Upper lobe of right lung (tissue), 1 donor: ENCODE measurements around the gene KLHL22. TPM values are rescaled to one million over a fixed set of nuclear protein-coding genes. Genes with fewer than 3 reads are reported as not detected.

Source experiments
- ATAC-seq: fragments of 200-7000 bp; cut with Tn5 transposase; one replicate; pipeline ENCODE4 v1.9.1; 2020; ENCODE audit warnings: mild to moderate bottlenecking, moderate library complexity
- DNase-seq: peaks from one replicate; pipeline ENCODE4 v3.0.0-alpha.2; 2020
- H3K27ac ChIP-seq: fragments of 200-600 bp; one replicate; pipeline ENCODE4 v1.8.0; 2022
- H3K27me3 ChIP-seq: fragments of 200-600 bp; one replicate; pipeline ENCODE4 v1.8.0; 2022; ENCODE audit warnings: mild to moderate bottlenecking
- H3K36me3 ChIP-seq: fragments of 200-600 bp; one replicate; pipeline ENCODE4 v1.8.0; 2022
- H3K4me1 ChIP-seq: fragments of 200-600 bp; one replicate; pipeline ENCODE4 v1.8.0; 2022
- H3K4me3 ChIP-seq: fragments of 200-600 bp; one replicate; pipeline ENCODE4 v1.8.0; 2022; ENCODE audit warnings: mild to moderate bottlenecking
- H3K9me3 ChIP-seq: fragments of 200-600 bp; one replicate; pipeline ENCODE4 v1.8.0; 2022
- intact Hi-C: fragments of 100-400 bp; cut with DNase I; formaldehyde crosslinking; loops from one replicate; pipeline ENCODE4 v1.11.0; 2022
- total RNA-seq: library from RNA; stranded (reverse); fragmentation: NEBNext Ultra II Directional; extraction: Animal tissue kit (Norgen Biotek cat#: 25700); gene quantifications from one replicate; pipeline ENCODE4 v1.2.1, GENCODE V29; 2021
- TF ChIP-seq, protein P1 (sequence below): fragments of 200-600 bp; IDR thresholded peaks from one replicate; pipeline ENCODE4 v1.8.0; 2022; ENCODE audit warnings: antibody characterized with exemption
- donor health status: DM: no; HTN: yes; CAD: no; lungs with severe emphysema.

Gene KLHL22
- total RNA-seq, 1 donor from 2014 or later = 23.3 TPM

DNA sequence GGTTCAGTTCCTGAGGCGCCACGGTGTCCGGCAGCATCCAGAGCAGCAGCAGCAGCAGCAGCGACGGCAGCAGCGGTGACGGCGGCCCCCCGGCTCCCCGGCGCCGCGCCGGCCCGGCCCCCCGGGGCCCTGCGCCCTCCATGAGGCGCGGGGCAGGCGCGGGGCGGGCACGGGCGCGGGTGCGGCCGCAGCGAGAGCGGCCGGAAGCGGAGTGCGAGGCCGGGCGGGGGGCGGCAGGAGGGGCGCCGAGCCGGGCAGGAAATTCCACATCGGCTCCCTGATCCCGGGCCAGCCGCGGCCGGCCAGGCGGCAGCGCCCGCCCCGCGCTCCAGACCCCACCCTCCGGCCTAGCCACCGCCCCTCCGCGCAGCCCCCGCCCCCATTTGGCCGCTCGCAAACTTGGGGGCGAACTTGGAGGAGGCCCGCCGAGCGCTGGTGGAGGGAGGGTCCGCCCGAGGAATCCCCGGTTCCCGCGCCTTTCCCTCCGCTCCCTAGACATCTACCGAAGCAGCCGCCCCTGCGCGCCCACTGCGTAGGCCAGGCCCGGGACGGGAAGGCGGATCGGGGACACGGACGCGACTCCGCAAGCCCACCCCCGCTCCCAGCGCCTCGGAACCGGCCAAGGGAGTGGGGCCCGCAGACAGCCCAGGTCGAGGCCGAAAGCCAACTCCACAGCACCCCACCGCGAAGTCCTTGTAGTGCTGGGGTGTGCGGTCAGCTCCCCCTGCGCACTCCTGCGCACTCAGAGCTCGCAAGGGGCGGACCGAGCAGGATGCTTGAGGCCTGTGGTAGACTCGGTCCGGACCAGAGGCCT lies 57.8 kb downstream of the KLHL22 start, which contains the start of gene SCARF2:
Gene SCARF2 (minus strand): TSS at position 213 of the 814 bp plus-strand sequence. CDS start 71 bp downstream, at position 142.
- intact Hi-C loops = no loop called here
- peak within 1 kb of the TSS; percentile 83 for H3K27ac ChIP-seq
- DNase-seq = peak; percentile 74
- H3K4me3 ChIP-seq = peak within 1 kb of the TSS; percentile 71
- ATAC-seq = peak; percentile 60
- peaks cover 7% of the 10 kb centered on the region for H3K36me3 ChIP-seq
- H3K4me1 ChIP-seq = peaks cover 13% of the 10 kb centered on the region
- H3K27me3 ChIP-seq = peaks cover 18% of the 10 kb centered on the region
- H3K9me3 ChIP-seq = no peaks in the 10 kb centered on the region
- TF ChIP-seq, protein P1, sequence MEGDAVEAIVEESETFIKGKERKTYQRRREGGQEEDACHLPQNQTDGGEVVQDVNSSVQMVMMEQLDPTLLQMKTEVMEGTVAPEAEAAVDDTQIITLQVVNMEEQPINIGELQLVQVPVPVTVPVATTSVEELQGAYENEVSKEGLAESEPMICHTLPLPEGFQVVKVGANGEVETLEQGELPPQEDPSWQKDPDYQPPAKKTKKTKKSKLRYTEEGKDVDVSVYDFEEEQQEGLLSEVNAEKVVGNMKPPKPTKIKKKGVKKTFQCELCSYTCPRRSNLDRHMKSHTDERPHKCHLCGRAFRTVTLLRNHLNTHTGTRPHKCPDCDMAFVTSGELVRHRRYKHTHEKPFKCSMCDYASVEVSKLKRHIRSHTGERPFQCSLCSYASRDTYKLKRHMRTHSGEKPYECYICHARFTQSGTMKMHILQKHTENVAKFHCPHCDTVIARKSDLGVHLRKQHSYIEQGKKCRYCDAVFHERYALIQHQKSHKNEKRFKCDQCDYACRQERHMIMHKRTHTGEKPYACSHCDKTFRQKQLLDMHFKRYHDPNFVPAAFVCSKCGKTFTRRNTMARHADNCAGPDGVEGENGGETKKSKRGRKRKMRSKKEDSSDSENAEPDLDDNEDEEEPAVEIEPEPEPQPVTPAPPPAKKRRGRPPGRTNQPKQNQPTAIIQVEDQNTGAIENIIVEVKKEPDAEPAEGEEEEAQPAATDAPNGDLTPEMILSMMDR = no peak

DNA sequence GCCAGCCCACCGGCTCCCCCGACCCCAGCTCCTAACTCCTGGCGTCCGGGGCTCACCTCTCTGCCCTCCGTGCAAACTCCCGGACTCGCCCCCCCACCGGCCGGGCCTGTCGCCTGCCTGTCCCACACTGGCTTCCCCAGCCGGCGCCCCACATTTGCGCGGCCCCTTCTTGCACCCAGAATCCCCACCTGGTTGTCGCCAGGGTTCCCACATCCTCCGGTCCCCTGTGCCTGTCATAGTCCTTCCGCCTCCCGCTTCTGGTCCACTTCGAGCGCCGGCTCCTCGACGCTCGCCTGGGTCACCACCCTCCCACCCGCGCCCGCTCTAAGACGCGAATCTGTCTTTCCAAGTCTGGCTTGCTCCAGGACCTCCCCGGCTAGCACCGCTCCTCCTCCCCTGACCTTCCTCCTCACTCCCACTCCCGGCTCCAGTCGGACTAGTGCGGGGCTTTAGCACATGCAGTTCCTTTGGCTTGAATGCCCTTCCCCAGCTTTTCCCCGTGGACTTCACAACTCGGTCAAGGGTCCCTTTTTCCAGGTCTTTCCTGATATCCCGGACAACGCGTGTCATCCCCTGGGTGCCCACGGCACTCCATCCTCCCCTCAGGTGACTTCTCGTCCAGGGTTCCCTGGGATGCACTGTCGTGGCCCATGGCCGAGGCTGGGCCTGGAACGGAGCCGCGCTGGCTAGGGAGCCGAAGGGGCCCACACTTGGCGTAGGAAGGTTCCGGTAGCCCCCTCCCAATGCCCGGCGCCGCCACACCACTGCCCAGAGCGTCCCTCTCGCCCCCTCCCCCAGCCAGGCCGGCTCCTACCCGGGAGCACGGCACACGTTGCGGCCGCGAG lies 58.6 kb downstream of the KLHL22 start:
- Histone ChIP-seq H3K4me1 (peaks cover 13% of the 10 kb centered on the region), H3K9me3 (no peaks in the 10 kb centered on the region), H3K27ac (peak overlapping the region; percentile 75), H3K4me3 (peak overlapping the region; percentile 71), H3K27me3 (peaks cover 18% of the 10 kb centered on the region), H3K36me3 (no peaks in the 10 kb centered on the region)
- TF ChIP-seq, protein P1 = no peak
- peak; percentile 69 for DNase-seq
- intact Hi-C loops = no loop called here
- ATAC-seq = no peak

DNA sequence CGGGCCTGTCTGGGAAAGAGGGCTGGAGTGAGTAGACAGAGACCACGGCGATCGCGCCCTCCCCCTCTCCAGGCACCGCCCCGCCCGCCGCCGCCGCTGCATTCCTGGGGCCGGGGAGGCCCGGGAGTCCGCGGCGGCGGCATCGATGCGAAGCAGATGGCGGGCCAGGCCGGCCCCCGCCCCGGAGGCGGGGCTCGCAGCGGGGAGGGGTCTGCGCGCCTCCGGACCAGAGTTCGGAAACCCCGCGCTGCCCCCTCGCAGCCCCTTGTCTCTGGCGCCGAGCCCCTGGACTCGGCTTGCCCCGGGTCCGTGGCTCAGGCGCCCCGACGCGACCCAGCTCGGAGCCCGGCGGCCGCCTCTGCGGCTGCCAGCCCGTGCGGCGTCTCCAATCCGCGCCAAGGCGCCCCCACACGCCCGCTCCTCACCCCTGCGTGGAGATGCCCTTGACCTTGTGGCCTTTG lies 59.3 kb downstream of the KLHL22 start:
- H3K4me3 ChIP-seq = peak overlapping the region; percentile 71
- TF ChIP-seq, protein P1 = no peak
- H3K4me1 ChIP-seq = peaks cover 17% of the 10 kb centered on the region
- no peaks in the 10 kb centered on the region for H3K36me3 ChIP-seq
- peaks cover 18% of the 10 kb centered on the region for H3K27me3 ChIP-seq
- ATAC-seq = peak; percentile 15
- peak; percentile 69 for DNase-seq
- intact Hi-C loops = no loop called here
- H3K9me3 ChIP-seq = no peaks in the 10 kb centered on the region
- peak overlapping the region; percentile 75 for H3K27ac ChIP-seq

DNA sequence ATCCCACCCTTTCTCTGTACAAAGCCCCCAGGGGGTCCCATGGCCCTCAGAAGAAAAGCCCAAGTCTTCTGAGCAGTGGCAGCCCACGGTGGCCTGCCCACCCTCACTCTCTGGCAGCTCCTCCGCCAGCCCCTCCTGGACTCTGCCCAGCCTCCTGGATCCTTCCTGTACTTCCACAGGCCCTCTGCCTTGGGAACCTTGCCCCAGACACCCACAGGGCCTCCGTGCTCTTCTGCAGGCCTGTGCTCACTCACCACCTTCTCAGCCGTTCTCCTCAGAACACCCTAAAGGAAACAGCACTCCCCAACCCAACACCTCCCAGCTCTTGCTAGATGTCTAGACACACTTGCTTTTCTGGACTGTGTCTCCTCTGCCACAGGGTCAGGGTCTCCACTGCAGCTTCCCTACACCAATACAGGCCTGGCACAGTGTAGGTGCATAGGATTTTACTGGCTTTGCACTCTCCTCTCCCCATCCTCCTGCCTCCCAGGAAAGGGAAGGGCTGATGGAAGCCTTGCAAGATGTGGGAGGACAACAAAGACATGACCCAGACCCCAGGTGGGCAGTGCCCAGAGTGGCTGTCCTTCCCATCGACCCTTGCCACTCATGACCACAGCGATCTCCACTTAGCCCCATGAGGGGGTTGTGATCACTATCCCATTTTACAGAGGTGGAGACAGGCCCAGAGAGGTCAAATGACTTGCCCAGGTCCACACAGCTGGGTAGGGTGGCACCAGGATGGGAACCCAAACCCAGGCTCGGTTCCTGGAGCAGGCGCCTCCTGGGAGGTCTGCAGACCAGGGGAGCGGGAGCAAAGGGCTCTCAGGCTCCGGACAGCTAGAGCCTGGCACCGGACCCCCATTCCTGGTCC lies 59.9 kb downstream of the KLHL22 start:
- DNase-seq = peak; percentile 62
- Histone ChIP-seq H3K27ac (peak overlapping the region; percentile 36), H3K36me3 (no peaks in the 10 kb centered on the region), H3K9me3 (no peaks in the 10 kb centered on the region), H3K4me3 (peak overlapping the region; percentile 71), H3K4me1 (peaks cover 22% of the 10 kb centered on the region), H3K27me3 (peaks cover 18% of the 10 kb centered on the region)
- intact Hi-C loops = no loop called here
- TF ChIP-seq, protein P1 = no peak
- ATAC-seq = no peak

DNA sequence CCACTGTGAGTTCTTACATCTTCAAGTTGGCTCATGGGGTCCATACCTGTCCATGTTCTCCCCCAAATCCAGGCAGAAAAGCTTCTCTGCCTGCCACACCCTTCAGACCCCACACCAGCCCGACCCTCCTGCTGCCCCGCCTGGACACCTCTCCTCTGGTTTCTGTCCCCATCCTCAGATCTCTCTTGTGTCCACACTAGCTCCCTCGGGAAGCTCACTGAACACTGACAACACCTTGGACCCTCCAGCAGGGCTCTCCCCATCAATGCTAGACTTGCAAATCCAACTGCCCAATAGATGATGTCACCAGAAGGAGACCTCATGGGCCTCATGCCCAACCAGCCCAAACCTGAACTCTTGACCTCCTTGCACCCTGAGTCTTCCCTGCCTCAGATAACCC lies 60.8 kb downstream of the KLHL22 start:
- DNase-seq = peak; percentile 39
- peaks cover 31% of the 10 kb centered on the region for H3K4me1 ChIP-seq
- intact Hi-C loops = no loop called here

More for the DNA sequence above, 60.8 kb downstream of the KLHL22 start:
- no peak for ATAC-seq
- no peaks in the 10 kb centered on the region for H3K36me3 ChIP-seq
- H3K27me3 ChIP-seq = peaks cover 18% of the 10 kb centered on the region
- H3K4me3 ChIP-seq = no peak overlapping the region
- H3K27ac ChIP-seq = no peak overlapping the region
- H3K9me3 ChIP-seq = no peaks in the 10 kb centered on the region
- TF ChIP-seq, protein P1 = no peak
